Bronchus fibroblast of lung (primary cell): ENCODE measurements around the gene JAGN1. TPM values are rescaled to one million over a fixed set of nuclear protein-coding genes. Genes with fewer than 3 reads are reported as not detected.

Experiments used
- total RNA-seq: library from RNA; depleted of rRNA; stranded (reverse); fragments of >200 nt; gene quantifications from 2 replicates; pipeline ENCODE4 v1.2.3, GENCODE V29; 2015

Gene JAGN1
- 45.2 and 54.7 TPM in 2 replicates for total RNA-seq

DNA sequence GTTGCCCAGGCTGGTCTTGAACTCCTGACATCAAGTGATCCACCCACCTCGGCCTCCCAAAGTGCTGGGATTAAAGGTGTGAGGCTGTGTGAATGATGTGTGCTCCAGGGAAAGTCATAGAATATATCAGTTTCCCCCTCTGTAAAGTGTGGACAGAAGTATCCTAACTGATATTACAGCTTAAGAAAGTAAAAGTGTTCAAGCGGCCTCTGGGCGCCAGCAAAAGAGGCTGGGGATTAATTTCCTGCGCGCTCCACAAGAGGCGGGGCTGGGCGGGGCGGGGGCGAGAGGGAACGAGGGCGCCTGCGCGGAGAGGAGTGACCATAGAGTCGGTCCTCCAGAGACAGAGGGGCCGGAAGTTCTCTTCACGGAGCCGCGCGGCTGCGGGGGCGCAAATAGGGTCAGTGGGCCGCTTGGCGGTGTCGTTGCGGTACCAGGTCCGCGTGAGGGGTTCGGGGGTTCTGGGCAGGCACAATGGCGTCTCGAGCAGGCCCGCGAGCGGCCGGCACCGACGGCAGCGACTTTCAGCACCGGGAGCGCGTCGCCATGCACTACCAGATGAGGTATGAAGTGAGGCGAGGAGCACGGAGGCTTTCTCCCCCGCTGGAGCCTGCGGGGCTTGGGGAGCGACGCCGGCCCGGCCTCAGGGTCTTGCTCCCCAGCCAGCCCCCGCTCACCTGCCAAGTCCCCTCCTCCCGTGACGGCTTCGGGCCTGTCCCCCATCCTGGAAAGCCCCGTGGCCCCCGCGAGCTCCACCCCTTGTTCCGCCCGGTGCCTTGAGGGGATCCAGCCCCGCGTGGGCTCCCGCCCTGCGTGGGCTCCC is at the start of gene JAGN1:
Gene JAGN1, plus strand, starts transcription at position 362 of the 823 bp plus-strand sequence. Its CDS starts 113 bp downstream, at position 475.

DNA sequence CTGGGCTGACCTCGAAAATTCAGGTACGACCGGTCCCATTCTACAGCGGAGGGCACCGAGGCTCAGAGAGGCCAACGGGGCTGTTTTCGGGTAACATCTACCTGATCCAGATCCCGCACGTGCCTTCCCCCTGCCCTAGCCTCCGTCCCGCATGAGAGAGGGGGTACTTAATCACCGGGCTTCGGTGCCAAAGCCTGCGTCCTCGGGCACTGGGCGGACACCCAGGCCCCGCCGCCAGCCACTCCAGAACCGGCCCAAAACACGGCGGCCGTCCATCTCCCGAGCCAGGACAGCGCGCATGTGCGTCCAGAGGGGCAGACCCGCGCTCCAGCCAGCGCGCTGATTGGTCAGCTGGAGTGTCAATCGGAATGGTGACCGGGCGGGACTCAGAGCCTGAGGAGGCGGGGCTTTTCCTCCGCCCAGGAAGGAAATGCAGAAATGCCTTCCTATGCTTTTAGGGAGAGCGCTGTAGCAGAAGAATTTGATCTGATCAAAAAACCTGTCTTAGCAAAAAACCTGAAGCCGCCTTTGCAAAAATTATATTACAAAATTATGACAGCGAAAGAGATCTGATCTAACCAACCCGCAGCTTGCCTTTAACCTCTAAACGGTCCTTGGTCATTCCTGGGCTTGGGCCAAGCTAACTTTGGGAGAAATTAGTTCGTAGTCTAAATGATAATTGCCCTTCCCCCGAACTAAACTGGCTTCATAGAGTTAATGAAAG is 46.5 kb upstream of the JAGN1 start, which contains the start of gene RPUSD3:
Gene RPUSD3, minus strand, starts transcription at position 294 of the 724 bp plus-strand sequence. Its CDS starts 18 bp downstream, at position 276.

DNA sequence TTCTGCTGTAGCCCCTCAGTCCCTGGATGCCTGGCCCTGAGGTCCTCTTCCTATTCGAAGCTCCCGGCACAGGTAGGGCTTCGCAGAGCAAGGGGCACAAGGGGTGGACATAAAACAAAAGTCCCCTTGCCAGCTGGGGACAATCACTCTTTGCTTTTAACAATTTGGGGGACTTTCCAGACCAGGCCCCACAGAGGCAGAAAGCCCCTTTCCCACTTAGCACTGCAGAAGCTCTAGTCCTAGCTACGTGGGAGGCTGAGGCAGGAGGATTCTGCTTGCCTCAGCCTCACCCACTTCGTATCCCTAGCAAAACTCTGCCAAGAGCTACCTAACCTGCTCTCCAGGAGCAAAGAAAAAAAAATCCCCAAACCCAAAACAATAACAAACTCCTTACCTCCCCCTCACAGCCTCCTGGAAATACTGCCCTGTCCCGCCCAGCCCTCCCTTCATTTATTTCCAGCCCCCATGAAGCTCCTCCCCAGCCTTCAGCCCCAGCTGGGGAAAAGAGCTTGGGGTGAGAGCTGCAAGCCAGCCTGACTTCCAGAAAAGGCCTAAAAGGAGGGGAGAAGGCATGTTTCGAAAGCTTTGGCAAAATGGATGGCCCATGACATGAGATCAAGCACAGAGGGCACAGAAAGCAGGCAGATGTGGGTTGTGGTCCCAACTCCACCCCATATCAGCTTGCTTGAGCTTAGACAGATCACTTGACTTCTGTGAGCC is 10.4 kb upstream of the JAGN1 start, which contains the start of gene CIDEC:
Gene CIDEC, minus strand, starts transcription at position 424 of the 720 bp plus-strand sequence. CDS start 1,767 bp downstream, outside the sequence.

DNA sequence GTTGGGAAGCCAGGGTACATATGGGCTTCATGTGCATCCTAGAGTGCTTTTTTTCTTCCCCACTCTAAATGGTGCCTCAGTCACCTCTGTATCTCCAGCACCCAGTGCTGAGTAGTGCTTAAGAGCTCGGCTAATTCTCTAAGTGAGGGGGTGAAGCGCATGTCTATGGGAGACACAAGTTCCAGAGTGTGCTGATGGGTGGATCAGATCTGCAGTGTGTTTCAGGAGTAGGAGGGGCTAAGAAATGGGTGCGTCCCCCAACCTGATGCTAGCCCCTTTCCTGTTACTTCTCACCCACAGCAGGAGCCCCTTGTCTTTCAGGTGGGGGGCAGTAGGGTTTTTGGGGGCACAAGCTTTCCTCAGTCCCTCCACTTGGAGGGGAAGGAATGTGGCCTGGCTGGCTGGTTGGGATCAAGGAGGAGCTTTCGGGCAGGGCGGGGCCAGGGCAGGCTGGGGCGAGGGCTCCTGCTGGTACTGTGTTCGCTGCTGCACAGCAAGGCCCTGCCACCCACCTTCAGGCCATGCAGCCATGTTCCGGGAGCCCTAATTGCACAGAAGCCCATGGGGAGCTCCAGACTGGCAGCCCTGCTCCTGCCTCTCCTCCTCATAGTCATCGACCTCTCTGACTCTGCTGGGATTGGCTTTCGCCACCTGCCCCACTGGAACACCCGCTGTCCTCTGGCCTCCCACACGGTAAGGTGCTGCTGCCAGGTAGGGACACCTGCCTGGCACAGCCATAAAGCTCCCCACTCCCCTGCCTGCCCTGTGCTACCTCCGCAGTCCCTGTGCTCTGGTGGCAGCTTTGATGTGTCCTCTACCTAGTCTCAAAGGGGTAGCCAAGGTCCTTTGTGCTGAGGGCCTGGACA is 12.2 kb downstream of the JAGN1 start, which contains the start of gene IL17RE:
Gene IL17RE, plus strand, starts transcription at position 477 of the 866 bp plus-strand sequence. Its CDS starts 85 bp downstream, at position 562.

DNA sequence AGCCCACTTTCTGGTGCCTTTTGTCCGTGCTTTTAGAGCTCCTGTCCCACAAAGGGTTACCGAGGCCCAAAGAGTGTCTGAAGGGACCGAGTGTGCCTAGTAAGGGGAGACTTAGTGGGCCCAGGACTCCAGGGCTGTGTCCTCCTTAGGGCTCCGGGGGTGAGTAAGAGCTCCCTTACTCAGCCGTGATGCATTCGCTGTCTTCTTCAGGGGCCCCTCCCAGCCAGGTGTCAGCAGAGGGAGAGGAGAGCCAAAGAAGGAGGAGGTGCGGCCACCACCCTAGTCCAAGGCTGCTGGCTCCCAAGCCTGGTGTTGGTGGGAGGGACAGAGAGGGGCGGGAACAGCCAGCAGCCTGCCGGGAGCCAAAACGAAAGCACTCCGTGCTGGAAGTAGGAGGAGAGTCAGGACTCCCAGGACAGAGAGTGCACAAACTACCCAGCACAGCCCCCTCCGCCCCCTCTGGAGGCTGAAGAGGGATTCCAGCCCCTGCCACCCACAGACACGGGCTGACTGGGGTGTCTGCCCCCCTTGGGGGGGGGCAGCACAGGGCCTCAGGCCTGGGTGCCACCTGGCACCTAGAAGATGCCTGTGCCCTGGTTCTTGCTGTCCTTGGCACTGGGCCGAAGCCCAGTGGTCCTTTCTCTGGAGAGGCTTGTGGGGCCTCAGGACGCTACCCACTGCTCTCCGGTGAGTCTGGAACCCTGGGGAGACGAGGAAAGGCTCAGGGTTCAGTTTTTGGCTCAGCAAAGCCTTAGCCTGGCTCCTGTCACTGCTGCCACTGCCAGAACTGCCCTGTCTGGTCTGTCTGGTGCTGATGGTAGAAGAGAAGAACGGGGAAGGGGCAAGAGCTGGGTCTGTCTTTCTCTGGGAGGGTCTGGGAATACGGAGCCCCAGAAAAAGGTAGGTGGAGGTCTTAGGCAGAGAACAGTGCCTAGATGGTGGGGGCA is 26.6 kb downstream of the JAGN1 start, which contains the start of gene IL17RC:
Gene IL17RC, plus strand, starts transcription at position 365 of the 947 bp plus-strand sequence. Its CDS starts 218 bp downstream, at position 583.

DNA sequence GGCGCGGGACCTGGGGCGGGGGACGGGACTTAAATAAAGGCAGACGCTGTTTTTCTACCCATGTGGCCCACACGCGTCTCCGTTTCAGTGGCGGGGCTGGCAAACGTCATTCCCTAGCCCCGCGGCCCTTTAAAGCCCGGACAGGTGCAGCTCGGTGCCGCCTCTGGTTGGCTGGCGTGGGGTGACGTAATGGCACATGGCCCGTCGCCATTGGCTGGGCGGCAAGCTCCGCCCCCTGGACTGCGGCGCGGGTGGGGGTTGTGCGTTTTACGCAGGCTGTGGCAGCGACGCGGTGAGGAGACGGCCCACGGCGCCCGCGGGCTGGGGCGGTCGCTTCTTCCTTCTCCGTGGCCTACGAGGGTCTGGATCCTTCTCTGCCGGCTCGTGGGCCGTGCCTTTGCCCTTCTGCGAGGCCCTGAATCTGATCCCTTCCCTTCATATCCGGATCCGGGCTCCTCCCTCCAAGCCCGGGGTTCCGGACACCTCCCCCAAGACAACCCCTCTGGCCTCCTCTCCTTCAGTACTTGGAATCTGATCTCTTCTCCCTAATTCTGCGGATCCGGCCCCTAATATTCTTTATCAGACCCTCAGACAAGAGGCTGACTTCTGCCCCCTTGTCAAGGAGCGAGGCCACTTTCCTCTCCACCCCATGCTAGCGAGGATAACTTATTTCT is 43.3 kb downstream of the JAGN1 start, which contains the start of gene CRELD1:
Gene CRELD1, plus strand, starts transcription at position 274 of the 674 bp plus-strand sequence. CDS start 605 bp downstream, outside the sequence.

Other genes starting within 250 kb of the JAGN1 start
- 29.3 and 29.4 TPM in 2 replicates for gene MTMR14, start 241.1 kb upstream of the JAGN1 start, total RNA-seq
- gene CPNE9, start 186.8 kb upstream of the JAGN1 start, total RNA-seq: under 0.01 and 0.17 TPM in 2 replicates
- 11.4 and 12.9 TPM in 2 replicates for gene BRPF1, start 158.9 kb upstream of the JAGN1 start, total RNA-seq
- 32.8 and 36.0 TPM in 2 replicates for gene OGG1, start 140.7 kb upstream of the JAGN1 start, total RNA-seq
- 41.5 and 45.3 TPM in 2 replicates for gene CAMK1, start 120.7 kb upstream of the JAGN1 start, total RNA-seq
- gene TADA3, start 98.1 kb upstream of the JAGN1 start, total RNA-seq: 81.9 and 89.2 TPM in 2 replicates
- gene ARPC4, start 97.5 kb upstream of the JAGN1 start, total RNA-seq: 195 and 196 TPM in 2 replicates
- gene TTLL3, start 80.3 kb upstream of the JAGN1 start, total RNA-seq: 8.3 and 8.7 TPM in 2 replicates
- gene RPUSD3, start 46.6 kb upstream of the JAGN1 start, total RNA-seq: 51.3 and 56.5 TPM in 2 replicates
- 0.15 and 0.17 TPM in 2 replicates for gene CIDEC, start 10.4 kb upstream of the JAGN1 start, total RNA-seq
- gene IL17RE, start 12.2 kb downstream of the JAGN1 start, total RNA-seq: 3.9 and 6.6 TPM in 2 replicates
- gene IL17RC, start 26.5 kb downstream of the JAGN1 start, total RNA-seq: 40.0 and 44.6 TPM in 2 replicates
- gene CRELD1, start 43.2 kb downstream of the JAGN1 start, total RNA-seq: 12.8 and 14.5 TPM in 2 replicates
- 1.8 and 3.2 TPM in 2 replicates for gene PRRT3, start 61.8 kb downstream of the JAGN1 start, total RNA-seq
- 23.7 and 35.4 TPM in 2 replicates for gene EMC3, start 96.2 kb downstream of the JAGN1 start, total RNA-seq
- gene FANCD2, start 135.8 kb downstream of the JAGN1 start, total RNA-seq: 26.2 and 38.7 TPM in 2 replicates
- not detected in 2 replicates for gene FANCD2OS, start 217.6 kb downstream of the JAGN1 start, total RNA-seq
- gene BRK1, start 225.1 kb downstream of the JAGN1 start, total RNA-seq: 95.5 and 110 TPM in 2 replicates